ENCODE results near the gene HOXB4. TPM values are rescaled to one million over a fixed set of nuclear protein-coding genes. Genes with fewer than 3 reads are reported as not detected.

HOXB4 gene
- total and polyA plus RNA-seq, 10 of the 15 experiments (the other 5 are each of a cell fraction or from before 2014, with no cell fraction given) = 0.35 to 5.8 (median 3.0) TPM

DNA sequence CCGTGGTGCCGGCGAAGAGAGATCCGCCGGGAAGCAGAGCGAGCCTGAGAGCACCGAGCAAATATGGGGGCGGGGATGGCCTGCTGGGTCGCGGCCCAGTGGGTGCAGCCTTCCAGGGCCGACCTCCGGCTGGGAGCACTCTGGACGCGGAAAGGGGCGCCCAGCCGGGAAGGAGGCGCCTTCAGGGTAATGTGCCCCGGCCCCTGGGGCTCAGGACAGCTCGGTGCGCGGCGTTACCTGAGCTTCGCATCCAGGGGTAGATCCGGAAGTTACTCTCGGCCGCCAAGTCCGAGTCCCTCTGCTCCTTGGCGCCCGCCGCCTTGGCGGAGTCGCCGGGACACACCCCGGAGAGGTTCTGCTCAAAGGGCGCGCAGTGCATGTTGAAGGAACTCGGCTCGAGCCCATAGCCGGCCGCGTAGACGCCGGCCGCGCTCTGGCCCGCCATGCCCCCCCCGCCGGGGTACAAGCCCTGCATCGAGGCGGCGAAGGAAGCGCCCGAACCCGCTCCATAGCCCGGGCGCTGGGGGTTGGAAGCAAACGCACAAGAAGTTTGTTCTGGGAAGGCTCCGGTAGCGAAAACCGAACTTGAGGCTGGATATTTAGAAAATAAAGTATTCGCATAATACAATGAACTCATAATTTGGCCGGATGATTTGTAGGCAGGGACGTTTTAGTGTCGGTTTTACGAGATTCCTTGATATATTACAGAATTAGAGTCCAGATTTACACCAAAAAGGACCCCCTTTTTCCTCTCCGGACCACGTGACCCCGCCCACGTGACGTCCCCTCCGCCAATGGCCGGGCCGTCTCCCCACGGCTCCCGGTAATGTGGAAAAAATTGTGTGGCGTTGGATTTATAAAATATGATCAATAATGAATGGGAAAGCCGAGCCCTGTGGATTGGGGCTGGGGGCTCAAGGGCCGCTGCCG is 32.4 kb upstream of the HOXB4 start, which contains the start of gene HOXB7 (continued):
- TF ChIP-seq, protein P1, sequence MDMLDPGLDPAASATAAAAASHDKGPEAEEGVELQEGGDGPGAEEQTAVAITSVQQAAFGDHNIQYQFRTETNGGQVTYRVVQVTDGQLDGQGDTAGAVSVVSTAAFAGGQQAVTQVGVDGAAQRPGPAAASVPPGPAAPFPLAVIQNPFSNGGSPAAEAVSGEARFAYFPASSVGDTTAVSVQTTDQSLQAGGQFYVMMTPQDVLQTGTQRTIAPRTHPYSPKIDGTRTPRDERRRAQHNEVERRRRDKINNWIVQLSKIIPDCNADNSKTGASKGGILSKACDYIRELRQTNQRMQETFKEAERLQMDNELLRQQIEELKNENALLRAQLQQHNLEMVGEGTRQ (IDR thresholded peaks at IDR 0.05; ENCODE audit: borderline replicate concordance, low read depth, low read length) = peak; percentile 99
- TF ChIP-seq RELA (IDR thresholded peaks at IDR 0.05; ENCODE audit: borderline replicate concordance, partially characterized antibody) (peak; percentile 54), NBN (IDR thresholded peaks at IDR 0.05) (no peak), MTA3 (IDR thresholded peaks at IDR 0.05; ENCODE audit: borderline replicate concordance, low read length) (0 out of 2 replicates have a peak, but pooled peaks have one; percentile 23), MEF2A (IDR thresholded peaks at IDR 0.05; ENCODE audit: insufficient read depth, low read depth, low read length) (no peak), TCF12 (IDR thresholded peaks at IDR 0.05; ENCODE audit: low read depth, low read length) (no peak), BACH1 (IDR thresholded peaks at IDR 0.05; ENCODE audit: borderline replicate concordance) (no peak), CHD4 (IDR thresholded peaks at IDR 0.05) (no peak), IKZF2 (IDR thresholded peaks at IDR 0.05) (peak in 1 of 2 experiments; percentile 43; a peak in 3 of 4 replicates), NR2C1 (IDR thresholded peaks at IDR 0.05) (no peak), CREB1 (IDR thresholded peaks at IDR 0.05; ENCODE audit: low read depth) (no peak), MEF2B (IDR thresholded peaks at IDR 0.05; ENCODE audit: partially characterized antibody, poor library complexity, severe bottlenecking) (peak; percentile 75), ZSCAN29 (IDR thresholded peaks at IDR 0.05) (peak; percentile 100), SIN3A (IDR thresholded peaks at IDR 0.05; ENCODE audit: low read depth, low read length) (0 out of 2 replicates have a peak, but pooled peaks have one; percentile 12), POLR2A (IDR thresholded peaks at IDR 0.05; ENCODE audit: low read depth, low read length) (peak; percentile 68; the same call in 1 of the 2 replicates), JUNB (IDR thresholded peaks at IDR 0.05) (no peak), ATF7 (IDR thresholded peaks at IDR 0.05; ENCODE audit: low read depth) (0 out of 2 replicates have a peak, but pooled peaks have one; percentile 16), FOXM1 (IDR thresholded peaks at IDR 0.05; ENCODE audit: low read depth, low read length) (no peak), SUZ12 (IDR thresholded peaks at IDR 0.05; ENCODE audit: unreplicated experiment) (no peak), GABPA (IDR thresholded peaks at IDR 0.05; ENCODE audit: low read depth) (no peak), SREBF2 (IDR thresholded peaks at IDR 0.05; ENCODE audit: low read length) (no peak), SPI1 (IDR thresholded peaks at IDR 0.05; ENCODE audit: borderline replicate concordance, insufficient read depth, low read depth, low read length) (no peak), IKZF1 (conservative IDR thresholded peaks at IDR 0.05) (peak; percentile 49)
- TF ChIP-seq, protein P2, sequence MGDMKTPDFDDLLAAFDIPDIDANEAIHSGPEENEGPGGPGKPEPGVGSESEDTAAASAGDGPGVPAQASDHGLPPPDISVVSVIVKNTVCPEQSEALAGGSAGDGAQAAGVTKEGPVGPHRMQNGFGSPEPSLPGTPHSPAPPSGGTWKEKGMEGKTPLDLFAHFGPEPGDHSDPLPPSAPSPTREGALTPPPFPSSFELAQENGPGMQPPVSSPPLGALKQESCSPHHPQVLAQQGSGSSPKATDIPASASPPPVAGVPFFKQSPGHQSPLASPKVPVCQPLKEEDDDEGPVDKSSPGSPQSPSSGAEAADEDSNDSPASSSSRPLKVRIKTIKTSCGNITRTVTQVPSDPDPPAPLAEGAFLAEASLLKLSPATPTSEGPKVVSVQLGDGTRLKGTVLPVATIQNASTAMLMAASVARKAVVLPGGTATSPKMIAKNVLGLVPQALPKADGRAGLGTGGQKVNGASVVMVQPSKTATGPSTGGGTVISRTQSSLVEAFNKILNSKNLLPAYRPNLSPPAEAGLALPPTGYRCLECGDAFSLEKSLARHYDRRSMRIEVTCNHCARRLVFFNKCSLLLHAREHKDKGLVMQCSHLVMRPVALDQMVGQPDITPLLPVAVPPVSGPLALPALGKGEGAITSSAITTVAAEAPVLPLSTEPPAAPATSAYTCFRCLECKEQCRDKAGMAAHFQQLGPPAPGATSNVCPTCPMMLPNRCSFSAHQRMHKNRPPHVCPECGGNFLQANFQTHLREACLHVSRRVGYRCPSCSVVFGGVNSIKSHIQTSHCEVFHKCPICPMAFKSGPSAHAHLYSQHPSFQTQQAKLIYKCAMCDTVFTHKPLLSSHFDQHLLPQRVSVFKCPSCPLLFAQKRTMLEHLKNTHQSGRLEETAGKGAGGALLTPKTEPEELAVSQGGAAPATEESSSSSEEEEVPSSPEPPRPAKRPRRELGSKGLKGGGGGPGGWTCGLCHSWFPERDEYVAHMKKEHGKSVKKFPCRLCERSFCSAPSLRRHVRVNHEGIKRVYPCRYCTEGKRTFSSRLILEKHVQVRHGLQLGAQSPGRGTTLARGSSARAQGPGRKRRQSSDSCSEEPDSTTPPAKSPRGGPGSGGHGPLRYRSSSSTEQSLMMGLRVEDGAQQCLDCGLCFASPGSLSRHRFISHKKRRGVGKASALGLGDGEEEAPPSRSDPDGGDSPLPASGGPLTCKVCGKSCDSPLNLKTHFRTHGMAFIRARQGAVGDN (IDR thresholded peaks at IDR 0.05) = peak; percentile 63; the same call in 1 of the 2 replicates
- TF ChIP-seq, protein P3, sequence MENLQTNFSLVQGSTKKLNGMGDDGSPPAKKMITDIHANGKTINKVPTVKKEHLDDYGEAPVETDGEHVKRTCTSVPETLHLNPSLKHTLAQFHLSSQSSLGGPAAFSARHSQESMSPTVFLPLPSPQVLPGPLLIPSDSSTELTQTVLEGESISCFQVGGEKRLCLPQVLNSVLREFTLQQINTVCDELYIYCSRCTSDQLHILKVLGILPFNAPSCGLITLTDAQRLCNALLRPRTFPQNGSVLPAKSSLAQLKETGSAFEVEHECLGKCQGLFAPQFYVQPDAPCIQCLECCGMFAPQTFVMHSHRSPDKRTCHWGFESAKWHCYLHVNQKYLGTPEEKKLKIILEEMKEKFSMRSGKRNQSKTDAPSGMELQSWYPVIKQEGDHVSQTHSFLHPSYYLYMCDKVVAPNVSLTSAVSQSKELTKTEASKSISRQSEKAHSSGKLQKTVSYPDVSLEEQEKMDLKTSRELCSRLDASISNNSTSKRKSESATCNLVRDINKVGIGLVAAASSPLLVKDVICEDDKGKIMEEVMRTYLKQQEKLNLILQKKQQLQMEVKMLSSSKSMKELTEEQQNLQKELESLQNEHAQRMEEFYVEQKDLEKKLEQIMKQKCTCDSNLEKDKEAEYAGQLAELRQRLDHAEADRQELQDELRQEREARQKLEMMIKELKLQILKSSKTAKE (IDR thresholded peaks at IDR 0.05; ENCODE audit: low read depth, poor library complexity, severe bottlenecking) = no peak

All from GM12878 (cell line).